Endothelial cell of umbilical vein (primary cell): ENCODE measurements around the gene DHX15. TPM values are rescaled to one million over a fixed set of nuclear protein-coding genes. Genes with fewer than 3 reads are reported as not detected.

Source experiments
- BruUV-seq: library from RNA; stranded (reverse); fragments of 400-500 nt; replicated peaks from 2 replicates; lab custom pipeline; 2021; lab: Mats Ljungman, UMichigan
- CTCF ChIA-PET: fragments of 300-600, 350-600 bp; sonication (Branson Sonifier 250); formaldehyde crosslinking; loops from one replicate; lab custom pipeline; 2021; ENCODE audit warnings: antibody characterized with exemption, inconsistent platforms; lab: Charles Lee
- POLR2A ChIA-PET: fragments of 300-600, 350-600 bp; sonication (Branson Sonifier 250); formaldehyde crosslinking; loops from one replicate; lab custom pipeline; 2021; ENCODE audit warnings: antibody characterized with exemption, inconsistent platforms; lab: Charles Lee
- DNase-seq: peaks from one replicate; pipeline ENCODE4 v3.0.0-alpha.2; 2011; ENCODE audit warnings: low read depth, low spot score
- FAIRE-seq: peaks from 2 replicates; lab custom pipeline; 2011; peaks lifted over from hg19 to GRCh38; lab: Jason Lieb, UNC
- H2AFZ ChIP-seq: 2 replicates; pipeline ENCODE4 v1.6.0; 2012; ENCODE audit warnings: low read depth, low read length, control low read depth, inconsistent platforms
- H3K27ac ChIP-seq: 2 replicates; pipeline ENCODE4 v1.5.1; 2011; ENCODE audit warnings: low read depth, mild to moderate bottlenecking, control low read depth, low read length, moderate library complexity; ENCODE audit not compliant: insufficient read depth
- H3K27me3 ChIP-seq, 2 experiments: 2 replicates each; pipeline versions ENCODE4 v1.6.0 to v1.6.1; 2011; ENCODE audit warnings: low read length in 2 of 2, mixed read lengths in 1 of 2; ENCODE audit not compliant: control insufficient read depth in 2 of 2, insufficient read depth in 2 of 2
- H3K36me3 ChIP-seq, 2 experiments: 2 replicates in 1 of 2; 3 replicates in 1 of 2; pipeline ENCODE4 v1.5.1; 2011; ENCODE audit warnings: low read length in 2 of 2, mild to moderate bottlenecking in 1 of 2, moderate library complexity in 1 of 2; ENCODE audit not compliant: control insufficient read depth in 2 of 2, insufficient read depth in 2 of 2; ENCODE audit errors: extremely low read depth in 1 of 2
- H3K4me1 ChIP-seq: 3 replicates; pipeline ENCODE4 v1.5.1; 2011; ENCODE audit warnings: mild to moderate bottlenecking, low read length; ENCODE audit not compliant: control insufficient read depth, insufficient read depth; ENCODE audit errors: extremely low read depth
- H3K4me2 ChIP-seq: 2 replicates; pipeline ENCODE4 v1.6.1; 2011; ENCODE audit warnings: low read length, control low read depth, mixed read lengths; ENCODE audit not compliant: insufficient read depth
- H3K4me3 ChIP-seq, 3 experiments: fragments of 200-600 bp in 1 of 3; sonication (generic), shearing (Covaris generic) in 1 of 3; replicated peaks in 1 of 3; 2 replicates each; pipeline ENCODE4 v1.5.1; 2011 to 2016; ENCODE audit warnings: control low read depth in 3 of 3, low read length in 3 of 3, mild to moderate bottlenecking in 2 of 3, inconsistent platforms in 1 of 3, low read depth in 1 of 3, moderate library complexity in 1 of 3; ENCODE audit not compliant: insufficient read depth in 1 of 3
- H3K79me2 ChIP-seq: 2 replicates; pipeline ENCODE4 v1.6.0; 2012; ENCODE audit warnings: low read length, inconsistent platforms; ENCODE audit not compliant: control insufficient read depth, insufficient read depth
- H3K9ac ChIP-seq: replicated peaks from 2 replicates; pipeline ENCODE3; 2011; ENCODE audit warnings: low read length, control low read depth; ENCODE audit not compliant: insufficient read depth; ENCODE audit errors: extremely low read depth
- H3K9me1 ChIP-seq: replicated peaks from 3 replicates; pipeline ENCODE4 v1.6.0; 2011; ENCODE audit warnings: mild to moderate bottlenecking, low read length; ENCODE audit not compliant: control insufficient read depth, insufficient read depth; ENCODE audit errors: extremely low read depth
- H3K9me3 ChIP-seq: replicated peaks from 2 replicates; pipeline ENCODE4 v1.5.1; 2012; ENCODE audit warnings: low read length, inconsistent platforms; ENCODE audit not compliant: control insufficient read depth, insufficient read depth
- H4K20me1 ChIP-seq: replicated peaks from 2 replicates; pipeline ENCODE3; 2011; ENCODE audit warnings: mild to moderate bottlenecking, low read length; ENCODE audit not compliant: control insufficient read depth, insufficient read depth; ENCODE audit errors: extremely low read depth
- EZH2 ChIP-seq: IDR thresholded peaks from 2 replicates; pipeline ENCODE4 v1.6.1; 2012; ENCODE audit warnings: borderline replicate concordance, low read depth, mild to moderate bottlenecking, moderate library complexity, low read length, inconsistent platforms; ENCODE audit not compliant: severe bottlenecking
- FOS ChIP-seq: IDR thresholded peaks from 2 replicates; pipeline ENCODE4 v1.6.1; 2011; ENCODE audit warnings: mild to moderate bottlenecking, low read length, moderate library complexity, borderline replicate concordance; ENCODE audit not compliant: insufficient read depth
- GATA2 ChIP-seq: IDR thresholded peaks from 2 replicates; pipeline ENCODE4 v1.7.0; 2011; ENCODE audit warnings: low read depth, mild to moderate bottlenecking, moderate library complexity, mixed read lengths, low read length; ENCODE audit not compliant: insufficient read length, insufficient read depth
- JUN ChIP-seq: IDR thresholded peaks from 2 replicates; pipeline ENCODE4 v1.6.1; 2011; ENCODE audit warnings: borderline replicate concordance, low read depth; ENCODE audit not compliant: insufficient read length, insufficient read depth
- MYC ChIP-seq: IDR thresholded peaks from one replicate; pipeline ENCODE4 v1.6.1; 2011; ENCODE audit warnings: mild to moderate bottlenecking, low read depth, low read length
- POLR2A ChIP-seq: IDR thresholded peaks from 2 replicates; pipeline ENCODE4 v1.6.1; 2012; ENCODE audit warnings: low read depth, mild to moderate bottlenecking, control low read depth, low read length
- POLR2AphosphoS5 ChIP-seq: IDR thresholded peaks from 2 replicates; pipeline ENCODE4 v1.6.1; 2012; ENCODE audit warnings: low read depth, mild to moderate bottlenecking, control low read depth, low read length, moderate library complexity; ENCODE audit not compliant: insufficient read depth
- dilution Hi-C: fragments of 300-500 bp; cut with MboI; formaldehyde crosslinking; loops from one replicate; pipeline ENCODE4 v1.15.0; 2019; ENCODE audit warnings: low sequenced_read_pairs; ENCODE audit not compliant: extremely low pct_ligation_motif_present
- intact Hi-C: fragments of 100-400 bp; cut with micrococcal nuclease; formaldehyde crosslinking; loops from one replicate; pipeline ENCODE4 v1.10.0; 2022
- polyA plus RNA-seq, 4 experiments: library from polyadenylated mRNA; depleted of rRNA in 3 of 4; stranded (reverse) in 3 of 4; unstranded in 1 of 4; fragments of >200 nt; gene quantifications; 2 replicates each; pipeline versions ENCODE4 v1.2.1 to v1.2.3, GENCODE V29; 2011 to 2012; ENCODE audit warnings: missing spikeins in 1 of 4
- total RNA-seq: library from RNA; stranded (reverse); gene quantifications from 2 replicates; pipeline ENCODE4 v1.2.3, GENCODE V29; 2021
- TF ChIP-seq, protein P1 (sequence below): IDR thresholded peaks from 2 replicates; pipeline ENCODE4 v1.6.1; 2011; ENCODE audit not compliant: insufficient read depth, insufficient read length
- TF ChIP-seq, protein P2 (sequence below), 2 donors: IDR thresholded peaks; 1 replicate in 1 of 2; 2 replicates in 1 of 2; pipeline ENCODE4 v1.5.1; 2011; ENCODE audit warnings: low read length in 2 of 2, mild to moderate bottlenecking in 2 of 2, moderate library complexity in 2 of 2, control low read depth in 1 of 2, inconsistent platforms in 1 of 2, low read depth in 1 of 2; ENCODE audit not compliant: insufficient read depth in 1 of 2; ENCODE audit errors: extremely low read depth in 1 of 2

Gene DHX15
- total and polyA plus RNA-seq, 2 donors (not counting 3 experiments of a cell fraction or from before 2014, with no cell fraction given), result 72.3 to 152 TPM

DNA sequence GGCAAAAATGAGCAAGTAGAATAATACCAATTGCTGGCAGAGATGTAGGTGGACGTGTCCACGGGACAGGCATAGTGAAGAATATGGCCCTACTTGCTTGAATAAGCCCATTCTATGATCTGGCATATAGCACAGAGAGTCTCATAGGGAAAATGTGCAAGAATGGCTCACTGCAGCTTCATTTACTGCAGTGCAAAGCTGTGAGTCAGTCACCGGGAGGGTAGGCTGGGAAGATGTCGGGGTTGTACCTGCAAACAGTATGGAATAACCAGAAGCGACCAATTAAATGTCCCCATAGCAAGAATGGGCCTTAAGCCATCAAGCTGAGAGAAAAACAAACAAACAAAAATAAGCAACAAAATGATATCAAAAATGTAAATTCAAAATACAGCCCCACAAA lies 74.3 kb downstream of the DHX15 start:
- CTCF ChIA-PET, result no interaction called here
- DNase-seq (no peak), FAIRE-seq (no peak)
- H3K27me3 ChIP-seq, result no peaks in the 10 kb centered on the region
- H3K9ac ChIP-seq, result no peak overlapping the region
- H3K4me3 ChIP-seq, result no peak overlapping the region
- no peaks in the 10 kb centered on the region for H3K9me3 ChIP-seq
- H3K9me1 ChIP-seq, result no peaks in the 10 kb centered on the region
- intact Hi-C loops, result no loop called here
- no TSS peak for BruUV-seq
- H3K4me2 ChIP-seq, result no peak overlapping the region
- H3K36me3 ChIP-seq, result peaks cover 0 to 4% of the 10 kb centered on the region in 2 experiments
- POLR2A ChIA-PET, result no interaction called here
- TF ChIP-seq, protein P1, sequence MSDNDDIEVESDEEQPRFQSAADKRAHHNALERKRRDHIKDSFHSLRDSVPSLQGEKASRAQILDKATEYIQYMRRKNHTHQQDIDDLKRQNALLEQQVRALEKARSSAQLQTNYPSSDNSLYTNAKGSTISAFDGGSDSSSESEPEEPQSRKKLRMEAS, result no peak
- no peak for TF ChIP-seq POLR2A
- no peak for TF ChIP-seq FOS
- dilution Hi-C loops, result no loop called here
- H4K20me1 ChIP-seq, result no peaks in the 10 kb centered on the region
- H2AFZ ChIP-seq, result no peak overlapping the region
- H3K27ac ChIP-seq, result no peak overlapping the region
- H3K4me1 ChIP-seq, result peaks cover 4% of the 10 kb centered on the region
- no peaks in the 10 kb centered on the region for H3K79me2 ChIP-seq

DNA sequence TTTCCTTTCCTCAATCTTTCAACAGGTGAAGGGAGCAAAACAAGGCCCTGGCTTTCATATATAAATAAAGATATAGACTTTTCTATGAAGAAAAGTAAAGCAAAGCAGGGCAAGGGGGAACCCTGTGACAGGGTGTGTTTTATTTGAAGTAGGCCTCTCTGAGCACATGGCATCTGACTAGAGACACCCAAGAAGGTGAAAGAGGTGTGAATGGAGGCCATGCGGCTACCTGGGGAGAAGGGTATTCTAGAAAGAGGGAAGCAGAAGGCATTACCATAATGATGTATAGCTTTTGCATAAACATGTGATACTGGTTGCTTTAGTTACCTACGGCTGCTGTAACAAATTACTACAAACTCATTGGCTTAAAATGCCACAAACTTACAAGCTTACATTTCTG lies 75.8 kb downstream of the DHX15 start:
- FAIRE-seq (no peak), DNase-seq (no peak)

More for the DNA sequence above, 75.8 kb downstream of the DHX15 start:
- Histone ChIP-seq H2AFZ (no peak overlapping the region), H3K79me2 (no peaks in the 10 kb centered on the region), H3K27ac (no peak overlapping the region), H3K4me3 (no peak overlapping the region), H3K36me3 (no peaks in the 10 kb centered on the region), H3K9me3 (no peaks in the 10 kb centered on the region), H3K4me1 (peaks cover 4% of the 10 kb centered on the region), H4K20me1 (no peaks in the 10 kb centered on the region), H3K4me2 (no peak overlapping the region), H3K27me3 (no peaks in the 10 kb centered on the region), H3K9ac (no peak overlapping the region), H3K9me1 (no peaks in the 10 kb centered on the region)
- TF ChIP-seq, protein P2, sequence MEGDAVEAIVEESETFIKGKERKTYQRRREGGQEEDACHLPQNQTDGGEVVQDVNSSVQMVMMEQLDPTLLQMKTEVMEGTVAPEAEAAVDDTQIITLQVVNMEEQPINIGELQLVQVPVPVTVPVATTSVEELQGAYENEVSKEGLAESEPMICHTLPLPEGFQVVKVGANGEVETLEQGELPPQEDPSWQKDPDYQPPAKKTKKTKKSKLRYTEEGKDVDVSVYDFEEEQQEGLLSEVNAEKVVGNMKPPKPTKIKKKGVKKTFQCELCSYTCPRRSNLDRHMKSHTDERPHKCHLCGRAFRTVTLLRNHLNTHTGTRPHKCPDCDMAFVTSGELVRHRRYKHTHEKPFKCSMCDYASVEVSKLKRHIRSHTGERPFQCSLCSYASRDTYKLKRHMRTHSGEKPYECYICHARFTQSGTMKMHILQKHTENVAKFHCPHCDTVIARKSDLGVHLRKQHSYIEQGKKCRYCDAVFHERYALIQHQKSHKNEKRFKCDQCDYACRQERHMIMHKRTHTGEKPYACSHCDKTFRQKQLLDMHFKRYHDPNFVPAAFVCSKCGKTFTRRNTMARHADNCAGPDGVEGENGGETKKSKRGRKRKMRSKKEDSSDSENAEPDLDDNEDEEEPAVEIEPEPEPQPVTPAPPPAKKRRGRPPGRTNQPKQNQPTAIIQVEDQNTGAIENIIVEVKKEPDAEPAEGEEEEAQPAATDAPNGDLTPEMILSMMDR (IDR thresholded peaks at IDR 0.05; ENCODE audit: extremely low read depth in 1 of 2, insufficient read depth in 1 of 2, low read depth in 1 of 2, low read length in 2 of 2), result no peak
- TF ChIP-seq POLR2A (no peak), POLR2AphosphoS5 (no peak), JUN (no peak), EZH2 (no peak), FOS (no peak), MYC (no peak), GATA2 (no peak)
- TF ChIP-seq, protein P1, result no peak
- CTCF ChIA-PET, result no interaction called here
- intact Hi-C loops (no loop called here), dilution Hi-C loops (no loop called here)
- BruUV-seq, result no TSS peak
- POLR2A ChIA-PET, result no interaction called here
